Gastrocnemius medialis (tissue), 4 donors: ENCODE data around the gene PID1.

Source experiments
- CTCF ChIP-seq, 5 experiments: fragments of 450-650 bp in 3 of 5; fragments of 200-600 bp in 2 of 5; sonication (generic) in 2 of 5; IDR thresholded peaks in 4 of 5; conservative IDR thresholded peaks in 1 of 5; 1 replicate in 4 of 5; 2 replicates in 1 of 5; pipeline ENCODE4 v1.5.1; 2016 to 2019; ENCODE audit warnings: antibody characterized with exemption in 5 of 5, mild to moderate bottlenecking in 3 of 5, moderate library complexity in 3 of 5
- POLR2A ChIP-seq, 2 donors: fragments of 450-650 bp; IDR thresholded peaks; one replicate each; pipeline ENCODE4 v1.6.1; 2017; ENCODE audit warnings: antibody characterized with exemption in 2 of 2, mild to moderate bottlenecking in 2 of 2, moderate library complexity in 2 of 2

- TF ChIP-seq CTCF (IDR thresholded peaks at IDR 0.05 in 4 of 5, conservative IDR thresholded peaks at IDR 0.05 in 1 of 5) (no peak), POLR2A (IDR thresholded peaks at IDR 0.05) (no peak)
Measured at GRCh38 chr2:229243890-229244560, 27.1 kb downstream of the PID1 start.
